Breast epithelium (tissue), 4 donors: ENCODE measurements around the gene SERINC2. TPM values are rescaled to one million over a fixed set of nuclear protein-coding genes. Genes with fewer than 3 reads are reported as not detected.

ENCODE experiments used
- DNase-seq, 2 donors: peaks; one replicate each; pipeline ENCODE4 v3.0.0-alpha.2; 2019; ENCODE audit warnings: low spot score in 2 of 2
- H3K27ac ChIP-seq, 2 donors: fragments of 200-600 bp; sonication (generic) in 1 of 2; one replicate each; pipeline ENCODE4 v1.5.1; 2016 to 2019; ENCODE audit warnings: mild to moderate bottlenecking in 1 of 2
- H3K27me3 ChIP-seq, 2 donors: fragments of 200-600 bp; sonication (generic) in 1 of 2; one replicate each; pipeline versions ENCODE4 v1.5.1 to v1.6.0; 2017 to 2019; ENCODE audit warnings: control low read depth in 1 of 2, mild to moderate bottlenecking in 1 of 2
- H3K36me3 ChIP-seq: fragments of 200-600 bp; one replicate; pipeline ENCODE4 v1.5.1; 2019
- H3K4me1 ChIP-seq, 2 donors: fragments of 200-600 bp; sonication (generic); one replicate each; pipeline ENCODE4 v1.5.1; 2016 to 2019; ENCODE audit warnings: control low read depth in 1 of 2
- H3K4me3 ChIP-seq, 3 donors: fragments of 200-600 bp; sonication (generic); 1 replicate in 2 of 3; 2 replicates in 1 of 3; pipeline ENCODE4 v1.5.1; 2016 to 2019; ENCODE audit warnings: mild to moderate bottlenecking in 3 of 3, moderate library complexity in 2 of 3
- H3K9me3 ChIP-seq, 2 donors: fragments of 200-600 bp; sonication (generic) in 1 of 2; one replicate each; pipeline ENCODE4 v1.5.1; 2016 to 2019; ENCODE audit warnings: control low read depth in 1 of 2
- CTCF ChIP-seq, 3 donors: fragments of 450-650 bp; IDR thresholded peaks; one replicate each; pipeline ENCODE4 v1.5.1; 2016 to 2017; ENCODE audit warnings: antibody characterized with exemption in 3 of 3, mild to moderate bottlenecking in 3 of 3, moderate library complexity in 3 of 3
- POLR2A ChIP-seq: fragments of 450-650 bp; IDR thresholded peaks from one replicate; pipeline ENCODE4 v1.6.1; 2016; ENCODE audit warnings: antibody characterized with exemption, mild to moderate bottlenecking, moderate library complexity
- POLR2AphosphoS5 ChIP-seq, 3 donors: sonication (generic); formaldehyde crosslinking; IDR thresholded peaks; one replicate each; pipeline ENCODE4 v1.6.1; 2017; ENCODE audit warnings: antibody characterized with exemption in 3 of 3
- intact Hi-C: fragments of 100-400 bp; cut with DNase I; formaldehyde crosslinking; loops from one replicate; pipeline ENCODE4 v1.15.1; 2023; ENCODE audit warnings: low total_unique reads
- total RNA-seq, 3 donors: library from RNA; depleted of rRNA; stranded (reverse); fragments of >200 nt; gene quantifications; one replicate each; pipeline ENCODE4 v1.1.0, GENCODE V29; 2016

The SERINC2 gene
- total RNA-seq, 3 donors from 2014 or later, result 10.4 to 50.6 (median 30.5) TPM

DNA sequence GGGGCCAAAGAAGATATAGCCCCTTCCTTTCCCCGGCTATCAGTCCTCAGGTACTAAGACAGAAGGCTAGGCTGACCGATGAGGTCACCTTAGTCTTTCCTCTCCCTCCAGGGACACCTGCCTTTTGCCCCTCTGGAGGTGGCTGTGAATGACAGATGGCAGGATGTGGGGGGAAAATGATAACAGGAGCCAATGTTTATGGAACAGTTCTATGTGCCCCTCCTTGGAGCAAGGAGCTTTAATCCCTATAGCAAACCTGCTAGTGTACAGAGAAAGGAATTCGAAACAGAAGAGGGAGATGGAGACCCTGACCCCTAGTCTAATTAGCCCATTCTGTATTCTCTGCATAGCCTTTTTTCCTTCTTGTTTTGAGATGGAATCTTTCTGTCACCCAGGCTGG lies 28.1 kb downstream of the SERINC2 start:
- no peaks in the 10 kb centered on the region for H3K4me1 ChIP-seq
- H3K9me3 ChIP-seq, result no peaks in the 10 kb centered on the region
- DNase-seq, result no peak
- TF ChIP-seq CTCF (IDR thresholded peaks at IDR 0.05) (no peak), POLR2A (no peak), POLR2AphosphoS5 (IDR thresholded peaks at IDR 0.05) (no peak)
- H3K4me3 ChIP-seq, result no peak overlapping the region
- H3K27me3 ChIP-seq, result no peaks in the 10 kb centered on the region
- H3K36me3 ChIP-seq, result no peaks in the 10 kb centered on the region
- H3K27ac ChIP-seq, result no peak overlapping the region
- intact Hi-C loops, result no loop called here

GRCh38 chr1:31441558-31441957 lies 28.5 kb downstream of the SERINC2 start:
- H3K4me3 ChIP-seq, result no peak overlapping the region
- H3K27ac ChIP-seq, result no peak overlapping the region
- H3K4me1 ChIP-seq, result no peaks in the 10 kb centered on the region
- H3K36me3 ChIP-seq, result no peaks in the 10 kb centered on the region
- DNase-seq, result peak in 1 of 2 donors; percentile 10
- TF ChIP-seq POLR2AphosphoS5 (IDR thresholded peaks at IDR 0.05) (no peak), POLR2A (no peak), CTCF (IDR thresholded peaks at IDR 0.05) (no peak)
- no peaks in the 10 kb centered on the region for H3K9me3 ChIP-seq
- no peaks in the 10 kb centered on the region for H3K27me3 ChIP-seq
- intact Hi-C loops, result no loop called here

GRCh38 chr1:31441970-31442647 lies 29.1 kb downstream of the SERINC2 start:
- peak in 1 of 2 donors; percentile 8 for DNase-seq
- TF ChIP-seq CTCF (IDR thresholded peaks at IDR 0.05) (no peak), POLR2A (no peak), POLR2AphosphoS5 (IDR thresholded peaks at IDR 0.05) (no peak)
- H3K4me1 ChIP-seq, result no peaks in the 10 kb centered on the region

DNA sequence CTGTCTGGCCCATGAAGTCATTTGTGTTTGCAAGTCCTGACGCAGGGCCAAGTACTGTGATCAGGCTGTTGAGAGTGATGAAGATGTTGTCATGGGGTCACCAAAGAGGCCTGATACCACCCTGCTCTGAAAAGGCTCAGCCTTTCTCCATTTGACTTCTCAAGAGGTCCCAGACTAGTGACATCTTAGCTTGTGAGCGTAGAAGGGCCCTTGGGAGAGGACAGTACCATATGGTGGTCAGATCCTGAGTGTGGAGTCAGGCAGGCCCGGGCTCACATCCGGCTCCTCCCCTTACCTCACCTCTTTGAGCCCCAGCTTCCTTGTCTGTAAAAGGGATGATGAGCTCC lies 29.6 kb downstream of the SERINC2 start:
- Histone ChIP-seq H3K27ac (no peak overlapping the region), H3K9me3 (no peaks in the 10 kb centered on the region), H3K27me3 (no peaks in the 10 kb centered on the region), H3K4me1 (no peaks in the 10 kb centered on the region), H3K36me3 (no peaks in the 10 kb centered on the region), H3K4me3 (no peak overlapping the region)
- intact Hi-C loops, result no loop called here
- DNase-seq, result no peak
- TF ChIP-seq CTCF (IDR thresholded peaks at IDR 0.05) (no peak), POLR2A (no peak), POLR2AphosphoS5 (IDR thresholded peaks at IDR 0.05) (no peak)

More at GRCh38 chr1:31441970-31442647, 29.1 kb downstream of the SERINC2 start:
- H3K27me3 ChIP-seq, result no peaks in the 10 kb centered on the region
- no peaks in the 10 kb centered on the region for H3K36me3 ChIP-seq
- H3K4me3 ChIP-seq, result no peak overlapping the region
- H3K27ac ChIP-seq, result no peak overlapping the region
- intact Hi-C loops, result no loop called here
- H3K9me3 ChIP-seq, result no peaks in the 10 kb centered on the region

DNA sequence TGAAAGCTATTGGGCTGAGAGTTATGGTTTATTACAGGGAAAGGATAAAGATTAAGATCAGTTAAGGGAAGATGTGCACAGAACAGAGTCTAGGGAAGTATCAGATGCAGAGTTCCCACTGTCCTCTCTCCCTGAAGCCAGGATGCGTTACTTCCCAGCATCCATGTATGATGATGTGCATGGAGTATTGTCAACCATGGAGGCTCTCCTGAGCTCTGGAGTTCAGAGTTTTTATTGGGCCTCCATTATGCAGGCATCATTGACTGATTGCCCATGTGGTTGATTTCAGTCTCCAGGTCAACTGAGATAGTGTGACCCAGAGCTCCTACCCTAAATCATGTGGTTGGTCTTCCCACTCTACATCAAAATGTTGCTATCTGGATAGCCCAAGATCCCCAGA lies 30.7 kb downstream of the SERINC2 start:
- Histone ChIP-seq H3K4me1 (no peaks in the 10 kb centered on the region), H3K4me3 (no peak overlapping the region), H3K27me3 (no peaks in the 10 kb centered on the region), H3K36me3 (no peaks in the 10 kb centered on the region), H3K9me3 (no peaks in the 10 kb centered on the region), H3K27ac (no peak overlapping the region)
- no peak for TF ChIP-seq CTCF (IDR thresholded peaks at IDR 0.05)
- intact Hi-C loops, result no loop called here
- no peak for DNase-seq
